ENCODE results near the gene PLPPR1.

The PLPPR1 gene

DNA sequence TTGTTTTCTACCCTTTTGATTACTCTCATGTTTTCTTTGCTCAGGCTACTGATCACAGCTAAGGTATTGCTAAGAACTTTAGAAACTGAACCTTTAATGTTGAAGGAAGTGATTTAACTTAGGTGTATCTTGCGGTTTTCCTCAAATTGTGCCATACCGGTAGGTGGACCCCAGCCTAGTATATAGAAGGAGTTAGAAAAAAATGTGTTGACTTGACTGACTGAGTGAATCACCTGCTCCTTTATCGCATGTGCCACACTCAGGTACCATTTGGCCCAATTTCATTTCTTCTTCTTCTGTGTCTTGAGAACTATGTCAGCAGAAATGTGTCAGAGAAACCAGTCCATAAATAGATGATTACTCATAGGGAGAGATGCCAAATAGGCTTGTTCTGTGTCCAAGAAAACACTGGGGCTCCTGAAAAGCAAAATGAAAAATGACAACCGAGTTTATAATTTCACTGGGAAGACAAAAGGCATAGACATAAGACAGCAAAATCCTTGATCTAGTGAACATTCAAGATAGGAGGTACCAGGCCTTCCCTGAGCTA, 19.4 kb downstream of the PLPPR1 start:
- DNase-seq (ENCODE audit: low read depth in 3 of 3, low spot score in 1 of 3) = no peak

DNA sequence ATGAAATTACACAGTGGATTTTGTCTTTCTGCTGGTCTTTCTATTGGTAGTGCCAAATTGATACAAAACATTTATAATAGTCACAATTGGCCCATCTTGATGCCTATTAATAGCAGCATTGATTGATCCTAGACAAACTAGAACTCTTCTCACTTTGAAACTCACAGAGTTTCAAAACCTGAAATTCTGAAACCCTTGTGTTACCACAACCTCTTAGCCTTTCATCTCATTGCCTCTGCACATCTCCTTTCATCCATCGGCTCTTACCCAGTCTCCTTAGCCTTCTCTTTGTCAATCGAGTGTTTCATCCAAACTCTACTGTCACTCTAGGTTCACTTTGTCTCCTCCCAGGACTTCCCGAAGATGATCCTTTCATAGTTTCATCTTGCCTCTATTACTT, 22.1 kb downstream of the PLPPR1 start:
- no peak for DNase-seq (ENCODE audit: low read depth in 3 of 3, low spot score in 1 of 3)

DNA sequence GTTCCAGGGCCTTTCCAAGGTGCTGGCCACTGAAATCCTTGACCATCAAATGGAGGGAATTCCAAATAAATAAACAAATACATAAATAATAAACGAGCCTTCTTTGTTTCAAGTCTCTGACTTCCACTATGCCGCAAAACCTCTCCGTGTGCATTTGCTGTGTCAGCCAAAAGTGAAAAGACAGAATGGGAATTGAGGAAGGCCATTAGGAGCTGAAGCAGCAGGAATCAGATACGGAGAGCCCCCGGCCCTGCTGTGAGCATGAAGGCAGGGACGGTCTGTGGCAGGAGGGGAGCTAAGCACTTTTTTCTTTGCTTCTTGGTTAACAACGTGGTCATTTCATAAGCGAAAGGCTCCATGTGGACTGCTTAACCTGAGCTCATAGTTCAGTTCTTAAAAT, 26.1 kb downstream of the PLPPR1 start:
- DNase-seq (ENCODE audit: low read depth in 3 of 3, low spot score in 1 of 3) = no peak

DNA sequence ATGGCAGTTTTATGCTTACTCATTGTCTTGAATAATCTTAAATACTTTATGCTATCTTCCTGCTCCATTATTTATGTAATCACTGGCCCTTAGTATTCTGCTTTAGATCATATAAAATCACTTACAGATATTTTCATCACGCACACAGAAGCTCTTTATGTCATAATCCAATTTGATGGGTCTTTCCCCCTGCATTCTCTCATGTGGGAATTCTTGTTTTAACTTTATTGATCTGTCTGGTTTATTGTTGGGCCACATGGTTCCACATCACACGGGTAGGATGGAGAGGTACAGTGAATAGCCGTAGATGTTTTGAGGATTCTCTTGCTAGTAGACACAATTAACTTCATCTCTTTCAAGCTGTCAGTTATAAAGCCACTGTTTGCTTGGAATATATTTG, 27.0 kb downstream of the PLPPR1 start:
- no peak for DNase-seq (ENCODE audit: low read depth in 3 of 3, low spot score in 1 of 3)

DNA sequence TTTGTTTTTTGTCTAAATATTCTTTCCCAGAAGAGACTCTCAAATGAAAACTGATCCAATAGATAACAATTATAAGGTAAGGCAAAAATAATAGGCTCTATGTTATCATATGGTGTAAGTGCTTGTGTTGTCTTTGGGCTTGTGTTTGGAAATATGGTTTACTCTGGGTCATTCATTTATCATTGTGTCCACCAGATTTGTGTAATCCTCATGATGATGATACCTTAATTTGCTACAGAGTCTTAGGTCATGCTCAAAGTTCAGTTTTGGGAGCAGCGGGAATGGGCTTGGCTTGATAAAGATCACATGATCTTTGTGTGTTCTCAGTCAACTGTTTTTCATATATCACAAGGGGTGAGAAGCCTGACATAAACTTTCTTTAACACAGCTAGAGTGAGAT, 34.2 kb downstream of the PLPPR1 start:
- DNase-seq (ENCODE audit: low read depth in 3 of 3, low spot score in 1 of 3) = no peak

DNA sequence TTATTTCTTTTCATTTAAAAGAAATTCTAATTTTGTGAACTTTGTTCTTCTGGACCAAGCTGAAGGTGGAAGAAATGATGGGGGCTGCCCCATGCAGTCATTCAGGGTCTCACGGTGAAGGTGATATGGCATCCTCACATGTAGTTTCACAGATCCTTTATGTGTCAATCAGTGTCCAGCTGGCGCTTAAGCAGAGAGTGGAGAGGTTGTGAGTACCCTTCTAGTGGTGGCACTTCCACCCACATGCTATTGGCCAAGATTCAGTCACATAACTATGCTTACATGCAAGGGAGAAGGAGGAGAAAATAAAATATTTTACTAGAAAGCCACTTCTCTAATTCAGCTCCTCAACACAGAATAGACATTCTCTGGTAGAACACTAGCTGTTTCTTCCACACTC, 34.7 kb downstream of the PLPPR1 start:
- DNase-seq (ENCODE audit: low read depth in 3 of 3, low spot score in 1 of 3) = no peak

DNA sequence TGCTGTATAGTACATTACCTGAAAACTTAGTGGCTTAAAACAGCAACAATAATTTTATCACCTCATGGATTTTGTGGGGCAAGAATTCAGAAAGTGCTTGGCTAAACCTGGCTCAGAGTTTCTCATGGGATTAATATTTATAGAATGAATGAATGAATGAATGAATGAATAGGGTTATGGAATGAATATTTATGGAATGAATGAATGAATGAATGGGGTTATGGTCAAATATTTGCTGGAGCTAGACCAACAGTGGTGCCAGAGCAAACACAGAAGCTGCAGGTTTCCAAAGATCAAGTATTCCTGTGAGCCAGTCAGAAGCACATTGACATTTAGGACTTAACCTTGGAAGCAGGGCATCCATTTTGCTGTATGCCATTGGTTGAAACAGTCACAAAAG, 35.7 kb downstream of the PLPPR1 start:
- DNase-seq (ENCODE audit: low read depth in 3 of 3, low spot score in 1 of 3) = no peak

DNA sequence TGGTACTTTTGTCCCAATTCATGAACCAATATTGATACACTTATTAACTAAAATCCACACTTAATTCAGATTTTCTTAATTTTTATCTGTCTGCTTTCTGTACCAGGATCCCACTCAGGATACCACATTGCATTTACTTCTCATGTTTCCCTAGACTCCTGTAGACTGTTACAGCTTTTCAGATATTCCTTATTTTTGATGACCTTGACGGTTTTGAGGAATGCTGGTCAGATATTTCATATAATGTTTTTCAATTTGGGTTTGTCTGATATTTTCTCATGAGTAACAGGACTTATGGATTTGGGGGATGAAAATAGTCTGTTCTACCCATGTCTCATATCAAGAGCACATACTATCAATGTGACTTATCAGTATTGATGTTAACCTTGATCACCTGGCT, 37.4 kb downstream of the PLPPR1 start:
- no peak for DNase-seq (ENCODE audit: low read depth in 3 of 3, low spot score in 1 of 3)

DNA sequence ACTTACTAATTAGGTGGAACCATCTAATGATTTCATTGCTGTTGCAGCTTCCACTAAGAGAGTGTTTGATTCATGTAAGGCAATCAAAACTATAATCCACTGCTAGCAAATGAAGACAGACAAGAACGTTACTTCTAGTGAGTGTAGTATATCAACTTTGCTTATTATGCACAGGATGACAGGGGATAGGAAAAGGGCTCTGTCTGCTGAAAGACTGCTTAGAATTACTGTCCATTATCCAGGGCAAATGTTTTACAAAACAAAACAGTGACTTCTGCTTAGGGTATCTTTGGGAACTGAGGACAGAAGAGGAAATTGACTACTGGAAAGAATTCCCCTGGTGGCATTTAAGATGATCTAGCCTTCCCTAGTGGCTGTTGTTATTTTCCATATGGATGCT, 40.2 kb downstream of the PLPPR1 start:
- no peak for DNase-seq (ENCODE audit: low read depth in 3 of 3, low spot score in 1 of 3)

DNA sequence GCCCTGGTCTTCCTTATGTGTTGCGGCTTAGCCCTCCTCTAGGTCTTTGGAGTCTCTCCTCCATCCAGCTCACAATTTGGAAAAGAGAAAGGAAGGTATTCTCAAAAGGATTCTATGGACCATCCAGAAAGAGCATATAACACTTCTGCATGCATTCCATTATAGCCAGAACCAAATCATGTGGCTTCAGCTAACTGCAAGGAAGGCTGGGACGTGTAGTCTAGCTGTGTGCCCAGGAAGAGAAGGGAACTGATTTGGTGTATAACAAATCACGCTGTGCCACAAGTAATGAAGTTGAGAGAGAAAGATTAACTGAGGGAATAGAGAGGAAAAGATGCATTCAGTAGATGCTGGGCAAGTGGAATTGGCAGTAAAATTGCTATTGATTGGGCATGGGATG, 43.7 kb downstream of the PLPPR1 start:
- no peak for DNase-seq (ENCODE audit: low read depth in 3 of 3, low spot score in 1 of 3)

DNA sequence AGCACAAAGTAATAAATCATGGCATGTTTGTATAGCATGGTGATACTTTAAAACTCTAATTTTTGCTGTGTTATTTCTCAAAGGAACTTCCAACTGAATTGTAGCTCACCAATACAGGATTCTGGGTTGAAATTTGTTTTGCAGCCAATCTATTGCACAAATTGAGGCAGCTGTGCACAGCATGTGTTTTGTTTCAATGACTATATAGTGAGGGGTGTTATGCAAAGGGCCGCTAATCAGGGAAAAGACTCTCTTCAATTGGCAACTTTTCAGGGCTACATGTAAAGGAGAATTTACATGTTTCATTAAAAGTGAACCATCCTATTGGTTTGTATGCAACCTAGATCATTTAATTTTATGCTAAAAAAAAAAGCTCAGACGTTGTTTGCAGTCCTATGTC, 44.6 kb downstream of the PLPPR1 start:
- no peak for DNase-seq (ENCODE audit: low read depth in 3 of 3, low spot score in 1 of 3)

DNA sequence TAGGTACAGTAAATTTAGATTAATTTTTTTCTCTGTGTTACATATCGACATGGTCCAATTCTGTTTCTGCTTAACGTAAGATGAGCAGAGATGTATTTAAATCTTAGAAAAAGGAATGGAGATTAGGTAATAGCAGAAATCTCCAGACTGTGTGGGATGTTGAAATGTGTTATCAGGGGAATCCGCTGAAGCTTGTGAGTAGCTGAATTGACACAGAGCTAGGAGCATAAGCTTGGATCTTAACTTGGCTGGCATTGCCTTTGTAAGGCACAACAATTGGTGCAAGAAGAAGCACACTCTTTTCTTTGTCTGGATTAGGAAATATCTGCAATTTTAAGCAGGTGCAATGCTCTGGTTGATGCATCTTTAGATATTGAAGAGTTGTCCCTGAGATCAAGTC, 53.1 kb downstream of the PLPPR1 start:
- no peak for DNase-seq (ENCODE audit: low read depth in 3 of 3, low spot score in 1 of 3)

DNA sequence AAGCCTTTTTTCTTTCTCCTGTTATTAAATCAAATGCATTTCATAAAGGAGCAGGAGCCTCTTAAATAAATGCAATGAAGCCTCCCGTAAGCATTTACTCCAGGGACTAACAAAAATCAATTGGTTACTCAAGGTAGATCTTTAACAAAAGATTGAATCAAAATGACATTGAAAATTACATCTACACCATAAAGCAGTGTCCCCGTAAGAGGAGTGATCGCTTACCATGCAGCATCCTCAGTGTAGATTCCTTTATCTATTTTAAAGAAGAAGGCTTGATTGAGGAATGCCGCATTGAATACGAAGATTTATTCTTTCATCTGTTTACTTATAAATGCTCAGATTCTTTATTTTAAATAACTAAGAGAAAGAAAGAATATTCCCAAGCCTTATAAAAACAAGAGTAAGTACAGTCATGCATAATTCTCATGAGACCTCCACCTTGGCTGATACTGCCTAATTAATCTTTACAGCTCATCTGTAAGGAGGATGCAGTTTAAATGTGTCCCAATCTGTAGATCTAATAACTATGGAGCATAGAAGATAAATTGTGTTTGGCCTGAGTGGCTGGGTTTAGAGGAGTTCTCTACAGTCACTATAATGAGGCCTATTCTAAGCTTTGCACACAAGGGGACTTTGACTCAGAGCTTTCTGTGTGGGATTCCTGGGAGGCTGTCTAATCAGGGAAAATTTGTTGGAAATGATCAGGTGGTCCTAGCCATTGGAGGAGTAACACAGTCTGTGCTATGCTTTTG, 55.1 kb downstream of the PLPPR1 start:
- DNase-seq (ENCODE audit: low read depth in 3 of 3, low spot score in 1 of 3) = no peak

DNA sequence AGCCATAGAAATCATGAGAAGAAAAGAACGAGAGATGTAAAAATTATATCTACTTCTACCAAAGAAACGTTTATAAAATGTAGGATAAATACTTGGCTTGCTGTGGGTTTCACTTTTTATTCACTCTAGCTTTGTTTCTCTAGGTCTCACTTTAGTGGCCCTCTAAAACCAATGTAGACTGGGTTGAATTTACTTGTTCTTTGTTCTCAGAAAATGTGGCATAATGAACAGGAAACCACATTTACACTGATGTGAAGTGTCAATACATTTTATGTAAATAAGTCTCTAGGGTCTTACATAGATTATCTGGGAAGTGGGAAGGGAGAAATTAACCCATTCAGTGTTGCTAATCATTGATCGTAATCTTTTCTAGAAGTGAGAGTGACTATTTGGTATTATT, 58.9 kb downstream of the PLPPR1 start:
- no peak for DNase-seq (ENCODE audit: low read depth in 3 of 3, low spot score in 1 of 3)

DNA sequence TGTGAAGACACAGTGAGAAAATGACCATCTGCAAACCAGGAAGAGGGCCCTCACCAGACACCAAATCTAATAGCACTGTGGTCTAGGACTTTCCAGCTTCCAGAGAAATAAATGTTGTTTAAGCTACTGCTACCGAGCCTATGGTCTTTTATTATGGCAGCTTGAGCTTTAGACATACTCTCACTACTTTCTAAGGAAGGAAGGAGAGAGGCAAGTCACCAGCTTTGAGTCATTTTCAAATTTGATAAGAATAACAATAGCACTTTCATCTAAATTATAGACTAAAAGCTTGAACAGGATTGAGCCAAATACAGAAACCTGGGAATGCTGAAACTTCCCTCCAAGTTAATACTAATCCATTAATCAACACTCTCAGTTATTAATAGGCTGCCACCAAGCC, 64.4 kb downstream of the PLPPR1 start:
- no peak for DNase-seq (ENCODE audit: low read depth in 3 of 3, low spot score in 1 of 3)

DNA sequence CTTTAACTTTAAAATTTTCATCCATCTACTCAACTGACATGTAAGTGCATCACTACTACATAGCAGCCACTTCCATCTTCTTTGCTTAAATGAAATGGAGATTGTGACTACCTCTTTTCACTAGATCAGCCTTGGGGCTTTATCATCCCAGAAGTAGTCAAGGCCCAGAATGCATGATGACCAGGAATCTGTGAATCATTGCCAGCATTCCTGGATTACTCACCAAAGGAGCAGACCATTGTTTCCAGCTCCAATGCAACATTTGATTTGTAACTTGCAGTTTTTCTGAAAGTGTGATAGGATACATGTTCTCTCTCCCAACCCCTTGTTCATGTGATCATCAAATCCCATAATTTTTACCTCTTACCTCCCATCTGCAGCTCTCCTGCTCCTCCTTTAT, 65.1 kb downstream of the PLPPR1 start:
- DNase-seq (ENCODE audit: low read depth in 3 of 3, low spot score in 1 of 3) = no peak

DNA sequence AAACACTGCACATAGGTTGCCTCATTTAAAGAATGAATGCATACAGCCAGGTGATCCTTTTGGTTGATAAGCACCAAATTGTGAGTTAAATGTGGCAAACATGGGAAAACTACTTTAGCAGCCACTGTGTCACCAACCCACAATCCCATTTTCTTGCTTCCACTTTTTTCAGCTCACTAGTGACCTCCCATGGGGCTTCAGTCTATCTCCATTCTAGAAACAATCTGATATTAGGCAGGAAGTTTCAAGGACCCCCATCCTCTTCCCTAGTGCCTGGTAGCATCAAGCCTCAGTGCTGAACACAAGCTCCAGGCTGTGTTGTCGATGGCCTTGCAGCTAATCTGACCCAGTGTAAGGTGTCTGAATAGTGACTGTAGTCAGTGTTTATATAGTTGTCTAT, 66.2 kb downstream of the PLPPR1 start:
- DNase-seq (ENCODE audit: low read depth in 3 of 3, low spot score in 1 of 3) = no peak

DNA sequence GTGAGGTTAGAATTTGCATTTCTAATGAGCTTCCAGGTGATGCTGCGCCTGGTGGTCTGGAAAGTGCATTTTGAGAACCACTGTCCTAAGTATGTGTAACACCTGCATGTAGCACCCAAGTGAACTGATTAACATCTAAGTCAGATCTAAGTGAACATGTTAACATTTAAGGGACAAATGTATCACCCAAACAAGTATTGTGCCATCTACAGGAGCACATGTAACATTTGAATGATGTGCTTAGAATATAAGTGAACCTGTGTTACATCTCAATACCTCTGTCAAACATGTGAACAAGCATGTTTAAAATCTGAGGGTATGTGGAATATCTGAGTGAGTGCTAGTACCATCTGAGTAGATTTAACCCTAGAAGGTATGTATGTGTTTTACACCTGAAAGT, 68.7 kb downstream of the PLPPR1 start:
- no peak for DNase-seq (ENCODE audit: low read depth in 3 of 3, low spot score in 1 of 3)

DNA sequence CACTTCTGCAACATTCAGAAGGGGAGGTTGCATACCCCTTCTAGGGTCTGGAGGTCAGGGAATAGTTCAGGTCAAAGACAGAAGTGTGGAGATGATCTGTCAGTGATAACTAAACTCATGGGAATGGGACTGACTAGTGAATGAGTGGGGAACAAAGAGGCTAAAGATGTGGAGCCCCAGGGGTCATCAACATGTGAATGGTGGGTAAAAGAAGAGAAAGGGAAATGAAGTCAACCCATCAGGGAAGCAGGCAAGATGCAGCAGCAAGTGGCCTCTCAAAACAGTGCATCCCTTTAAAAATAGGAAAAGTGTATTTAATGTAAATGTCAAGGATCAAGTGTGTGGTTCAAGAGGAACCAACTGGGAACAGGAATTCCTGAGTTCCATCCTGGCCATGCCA, 69.9 kb downstream of the PLPPR1 start:
- DNase-seq (ENCODE audit: low read depth in 3 of 3, low spot score in 1 of 3) = no peak

DNA sequence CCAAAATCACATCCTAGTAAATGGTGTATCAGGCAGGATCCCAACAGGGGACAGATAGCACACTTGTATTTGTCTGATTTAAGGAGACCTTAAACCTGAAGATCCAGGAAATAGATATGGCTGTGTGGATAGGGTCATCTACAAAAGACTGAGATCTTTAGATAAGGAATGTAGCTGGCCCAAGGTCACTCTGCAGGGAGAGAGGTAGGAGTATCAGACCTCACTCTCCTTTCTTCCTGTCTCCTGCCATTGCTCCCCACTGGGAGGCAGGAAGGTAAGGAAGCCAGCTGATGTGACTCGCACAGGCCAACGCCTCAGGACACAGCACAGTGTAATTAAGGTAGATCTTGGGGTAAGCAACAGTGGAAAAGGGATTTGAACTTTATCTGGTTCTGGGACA, 85.8 kb downstream of the PLPPR1 start:
- no peak for DNase-seq (ENCODE audit: low read depth in 3 of 3, low spot score in 1 of 3)

DNA sequence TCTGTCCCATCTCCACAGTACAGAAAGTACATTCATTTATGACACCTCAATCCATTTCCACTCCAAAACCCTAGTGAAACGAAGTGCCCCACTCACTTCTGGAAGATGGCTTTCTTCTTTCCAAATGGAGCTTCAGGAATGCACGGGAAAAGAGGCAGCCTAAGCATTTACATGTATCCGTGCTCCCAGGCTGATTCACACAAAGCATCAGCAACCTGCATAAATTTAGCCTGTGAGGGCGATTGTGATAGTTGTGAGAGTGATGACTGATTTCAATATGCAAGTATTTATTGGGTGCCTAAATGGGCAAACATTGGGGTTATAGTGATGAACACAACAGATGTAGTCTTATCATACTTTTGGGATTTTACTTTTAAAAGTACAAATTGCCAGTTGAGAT, 86.6 kb downstream of the PLPPR1 start:
- no peak for DNase-seq (ENCODE audit: low read depth in 3 of 3, low spot score in 1 of 3)

DNA sequence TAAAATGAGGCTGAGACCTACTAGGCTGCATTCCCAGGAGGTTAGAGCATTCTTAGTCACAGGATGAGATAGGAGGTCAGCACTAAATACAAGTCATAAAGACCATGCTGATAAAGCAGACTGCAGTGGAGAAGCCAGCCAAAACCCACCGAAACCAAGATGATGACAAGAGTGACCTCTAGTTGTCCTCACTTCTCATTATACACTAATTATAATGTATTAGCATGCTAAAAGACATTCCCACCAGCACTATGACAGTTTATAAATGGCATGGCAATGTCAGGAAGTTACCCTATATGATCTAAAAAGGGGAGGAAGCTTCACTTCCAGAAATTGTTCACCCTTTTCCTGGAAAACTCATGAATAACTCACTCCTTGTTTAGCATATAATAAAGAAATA, 88.6 kb downstream of the PLPPR1 start:
- DNase-seq (ENCODE audit: low read depth in 3 of 3, low spot score in 1 of 3) = no peak

DNA sequence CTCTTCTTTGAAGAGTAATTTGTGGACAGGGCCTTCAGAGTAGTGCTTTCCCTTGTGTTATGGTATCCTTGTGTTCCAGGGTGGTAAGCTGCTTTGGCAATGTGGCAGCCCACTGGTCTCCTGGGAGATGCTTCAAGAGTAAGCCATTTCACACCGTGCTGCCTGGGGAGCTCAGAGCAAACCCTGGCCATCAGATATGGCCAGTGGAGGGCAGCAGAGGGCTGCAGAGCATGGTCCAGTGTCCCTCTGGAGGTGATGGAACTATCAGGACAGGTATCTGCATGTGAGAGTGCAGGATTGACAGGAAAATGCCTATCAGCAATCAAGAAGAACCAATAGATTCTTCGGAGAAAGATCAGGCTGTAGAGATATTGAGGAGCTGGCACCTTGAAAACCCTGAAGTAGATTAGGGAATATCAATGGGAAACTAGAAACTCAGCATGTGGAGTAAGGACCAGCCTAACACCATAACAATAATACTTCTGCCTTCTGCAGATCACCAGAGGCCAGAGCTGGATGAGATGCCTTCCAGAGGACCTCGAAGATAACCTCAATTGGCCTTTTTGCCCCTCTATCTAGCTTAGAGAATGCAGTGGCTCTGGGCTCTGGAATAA, 90.8 kb downstream of the PLPPR1 start:
- DNase-seq (ENCODE audit: low read depth in 3 of 3, low spot score in 1 of 3) = no peak

Measured in stimulated activated CD4-positive, alpha-beta T cell treated with anti-CD3 and anti-CD28 coated beads, TNF-alpha, amount 100 ng/mL, for 1 hour (primary cell).